ENCODE measurements around the gene BEGAIN. TPM values are rescaled to one million over a fixed set of nuclear protein-coding genes. Genes with fewer than 3 reads are reported as not detected.

Gene BEGAIN
- total and polyA plus RNA-seq, 11 donors: 0.14 to 2.8 (median 0.75) TPM

DNA sequence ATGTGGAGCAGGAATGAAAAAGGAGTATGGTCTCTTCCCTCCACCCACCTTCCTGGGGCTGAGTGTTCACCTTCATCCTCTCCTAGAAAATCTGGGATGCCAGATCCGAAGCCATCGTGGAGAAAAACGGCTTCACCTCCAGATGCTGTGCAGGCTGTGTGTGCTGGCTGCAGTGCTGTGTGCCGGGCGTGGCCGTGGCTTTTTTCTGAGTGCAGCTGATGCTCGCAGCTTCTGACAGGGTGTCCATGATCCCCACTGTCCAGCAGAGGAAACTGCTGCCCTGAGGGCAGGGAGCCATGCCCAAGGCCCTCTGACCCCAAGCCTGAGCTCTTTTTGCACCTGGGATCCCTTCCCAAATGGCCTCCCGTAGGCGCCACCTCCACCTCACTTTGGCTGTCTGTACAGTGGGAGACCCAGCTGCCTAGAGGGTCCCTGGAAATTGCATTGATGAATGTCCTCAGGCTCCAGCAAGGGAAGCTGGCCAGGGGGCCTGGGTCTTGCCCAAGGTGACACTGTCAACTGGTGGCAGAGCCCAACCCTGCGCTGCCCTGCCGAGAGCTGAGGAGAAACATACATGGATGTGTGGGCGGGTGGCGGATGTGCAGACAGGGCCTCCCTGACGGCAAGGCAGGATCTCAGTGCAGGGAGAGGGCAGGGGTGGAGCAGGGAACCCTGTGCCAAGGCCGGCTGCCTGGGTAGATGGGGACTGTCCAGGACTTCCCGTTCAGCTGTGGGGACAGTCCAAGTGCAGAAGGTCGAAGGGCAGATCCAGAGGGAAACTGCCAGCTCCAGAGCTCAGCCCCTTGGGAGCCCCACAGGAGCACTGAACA, 53.3 kb downstream of the BEGAIN start:
- Histone ChIP-seq H3K4me3 (no peak overlapping the region), H3K9me3 (no peaks in the 10 kb centered on the region), H3K27me3 (no peaks in the 10 kb centered on the region), H3K27ac (no peak overlapping the region), H3K36me3 (peaks cover 0 to 13% (median 0%) of the 10 kb centered on the region in 9 donors), H3K4me1 (peaks cover 0 to 18% (median 0%) of the 10 kb centered on the region in 12 donors)
- intact Hi-C loops (cut with DNase I): loop anchor here in 1 of 10 donors (10.0 kb wide), 1 partner anchor 111 kb away; no protein-coding TSS in a partner anchor
- DNase-seq (peak in 4 of 5 donors; percentile 9 to 51 (median 22)), ATAC-seq (peak in 1 of 4 donors; percentile 21)
- 76 to 77% (median 76%) methylated on average over 17 of the region's 17 CpGs for WGBS, 4 donors
- TF ChIP-seq POLR2A (IDR thresholded peaks at IDR 0.05) (no peak), CTCF (IDR thresholded peaks at IDR 0.05) (no peak)

- peak in 4 of 5 donors; percentile 9 to 62 (median 33) for DNase-seq
- H3K9me3 ChIP-seq: no peaks in the 10 kb centered on the region
- intact Hi-C loops (cut with DNase I): loop anchor here in 1 of 10 donors (10.0 kb wide), 1 partner anchor 112 kb away; no protein-coding TSS in a partner anchor
- peak in 1 of 4 donors; percentile 39 for ATAC-seq
- peaks cover 0 to 18% (median 0%) of the 10 kb centered on the region in 9 donors for H3K36me3 ChIP-seq
- H3K4me1 ChIP-seq: peaks cover 0 to 18% (median 0%) of the 10 kb centered on the region in 12 donors
- H3K4me3 ChIP-seq: no peak overlapping the region
- no peak overlapping the region for H3K27ac ChIP-seq
- WGBS, 4 donors: 75 to 81% (median 77%) methylated on average over 11 of the region's 11 CpGs
- no peaks in the 10 kb centered on the region for H3K27me3 ChIP-seq
- TF ChIP-seq POLR2A (IDR thresholded peaks at IDR 0.05): no peak
- TF ChIP-seq CTCF (IDR thresholded peaks at IDR 0.05): no peak
These were observed 54.1 kb downstream of the BEGAIN start for GRCh38 chr14:100532906-100533655.

- no peak for ATAC-seq
- Histone ChIP-seq H3K9me3 (no peaks in the 10 kb centered on the region), H3K4me1 (peaks cover 0 to 18% (median 0%) of the 10 kb centered on the region in 12 donors), H3K27ac (no peak overlapping the region), H3K4me3 (no peak overlapping the region), H3K27me3 (no peaks in the 10 kb centered on the region), H3K36me3 (peaks cover 0 to 26% (median 0%) of the 10 kb centered on the region in 9 donors)
- intact Hi-C loops (cut with DNase I): loop anchor here in 1 of 10 donors (10.0 kb wide), 1 partner anchor 112 kb away; no protein-coding TSS in a partner anchor
- TF ChIP-seq POLR2A (IDR thresholded peaks at IDR 0.05) (no peak), CTCF (IDR thresholded peaks at IDR 0.05) (no peak)
- WGBS, 4 donors: 86 to 94% (median 88%) methylated on average over 9 to 12 of the region's 12 CpGs
- peak in 1 of 5 donors; percentile 24 for DNase-seq
These were observed 54.9 kb downstream of the BEGAIN start for GRCh38 chr14:100532154-100532861.

All from heart left ventricle (tissue), 16 donors.